Stimulated activated CD8-positive, alpha-beta memory T cell treated with anti-CD3 and anti-CD28 coated beads, Interleukin-12 subunit alpha, Interleukin-12 subunit beta, amount 100 ng/mL, for 24 hours (primary cell): Measurements from ENCODE around the gene RFX8.
A peak's percentile ranks its signal among the peaks of the same experiment; 100 is the strongest.

Experiments
- DNase-seq: peaks from one replicate; pipeline ENCODE4 v3.0.0-alpha.2; 2020; ENCODE audit errors: extremely low read depth

Gene RFX8

GRCh38 chr2:101410114-101410513 lies 64.8 kb downstream of the RFX8 start:
- DNase-seq = no peak

GRCh38 chr2:101409699-101410098 lies 65.2 kb downstream of the RFX8 start:
- no peak for DNase-seq

GRCh38 chr2:101408925-101409324 lies 66.0 kb downstream of the RFX8 start:
- no peak for DNase-seq

GRCh38 chr2:101405351-101405899 lies 69.5 kb downstream of the RFX8 start:
- no peak for DNase-seq

GRCh38 chr2:101403745-101404144 lies 71.2 kb downstream of the RFX8 start:
- no peak for DNase-seq

GRCh38 chr2:101402630-101403029 lies 72.3 kb downstream of the RFX8 start:
- DNase-seq = no peak

GRCh38 chr2:101401906-101402305 lies 73.0 kb downstream of the RFX8 start:
- no peak for DNase-seq

GRCh38 chr2:101401326-101401665 lies 73.6 kb downstream of the RFX8 start:
- DNase-seq = no peak

- DNase-seq = no peak
Measured at GRCh38 chr2:101400506-101401325, 74.2 kb downstream of the RFX8 start.

GRCh38 chr2:101400048-101400447 lies 74.9 kb downstream of the RFX8 start:
- no peak for DNase-seq

GRCh38 chr2:101399021-101399799 lies 75.7 kb downstream of the RFX8 start:
- no peak for DNase-seq

- no peak for DNase-seq
Measured at GRCh38 chr2:101398116-101398821, 76.6 kb downstream of the RFX8 start.

GRCh38 chr2:101396316-101396717 lies 78.6 kb downstream of the RFX8 start:
- no peak for DNase-seq

- DNase-seq = no peak
Measured at GRCh38 chr2:101395545-101396315, 79.2 kb downstream of the RFX8 start.

- no peak for DNase-seq
Measured at GRCh38 chr2:101388232-101388631, 86.7 kb downstream of the RFX8 start.

GRCh38 chr2:101387151-101387834 lies 87.6 kb downstream of the RFX8 start, which contains the start of gene CREG2:
CREG2 (minus strand) TSS chr2:101387503; CDS start chr2:101387457, 46 bp downstream.
- DNase-seq = peak; percentile 11

GRCh38 chr2:101386599-101387150 lies 88.2 kb downstream of the RFX8 start:
- no peak for DNase-seq

GRCh38 chr2:101383016-101383541 lies 91.8 kb downstream of the RFX8 start:
- no peak for DNase-seq

- DNase-seq = no peak
Measured at GRCh38 chr2:101382442-101382841, 92.5 kb downstream of the RFX8 start.

- DNase-seq = no peak
Measured at GRCh38 chr2:101380376-101380775, 94.5 kb downstream of the RFX8 start.
